ENCODE measurements around the gene GRIN3B. TPM values are rescaled to one million over a fixed set of nuclear protein-coding genes. Genes with fewer than 3 reads are reported as not detected.

GRIN3B gene
- total and polyA plus RNA-seq, 9 of the 15 experiments (the other 6 are each of a cell fraction or from before 2014, with no cell fraction given), result 0.06 to 0.95 (median 0.19) TPM; not detected in 6

DNA sequence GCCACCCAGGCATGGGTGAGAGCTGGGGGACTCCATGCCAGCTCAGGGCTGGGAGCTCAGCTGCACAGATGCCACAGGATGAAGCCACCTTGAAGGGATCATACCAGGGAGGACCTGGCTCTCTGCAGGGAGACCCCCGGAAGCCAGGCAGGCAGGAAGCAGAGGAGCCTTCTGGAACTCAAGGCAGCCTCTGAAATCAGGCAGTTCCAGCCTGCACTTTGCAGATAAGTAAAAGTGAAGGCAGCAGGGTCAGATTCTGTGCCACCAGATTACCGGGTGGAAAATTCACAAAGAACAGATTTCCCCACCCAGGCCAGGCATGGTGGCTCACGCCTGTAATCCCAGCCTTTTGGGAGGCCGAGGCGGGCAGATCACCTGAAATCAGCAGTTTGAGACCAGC lies 18.2 kb downstream of the GRIN3B start (continued):
- TF ChIP-seq MTA2 (IDR thresholded peaks at IDR 0.05; ENCODE audit: low read depth) (peak; percentile 55; the same call in 1 of the 2 replicates), ZBTB7A (IDR thresholded peaks at IDR 0.05; ENCODE audit: borderline replicate concordance, control insufficient read depth, low read depth, low read length) (peak; percentile 58; the same call in 1 of the 2 replicates), CREM (IDR thresholded peaks at IDR 0.05; ENCODE audit: low read depth) (0 out of 2 replicates have a peak, but pooled peaks have one; percentile 11), STAT5A (IDR thresholded peaks at IDR 0.05; ENCODE audit: borderline replicate concordance, low read length) (peak; percentile 48; the same call in 1 of the 2 replicates), RCOR1 (IDR thresholded peaks at IDR 0.05; ENCODE audit: borderline replicate concordance in 1 of 2, low read depth in 2 of 2, low read length in 2 of 2) (peak; percentile 91 to 98), CEBPG (CRISPR knock-in tag; IDR thresholded peaks at IDR 0.05) (no peak), CEBPG (tag; conservative IDR thresholded peaks at IDR 0.05 in 1 of 2, IDR thresholded peaks at IDR 0.05 in 1 of 2) (no peak), POLR2AphosphoS5 (IDR thresholded peaks at IDR 0.05; ENCODE audit: control insufficient read depth, insufficient read depth, low read depth, low read length) (peak; percentile 62; the same call in 1 of the 2 replicates), KLF16 (IDR thresholded peaks at IDR 0.05) (peak; percentile 49; the same call in 1 of the 2 replicates), HDAC1 (IDR thresholded peaks at IDR 0.05) (peak; percentile 43 to 95; a peak in 3 of 4 replicates), HDAC2 (IDR thresholded peaks at IDR 0.05) (peak; percentile 94), TCF3 (CRISPR knock-in tag; IDR thresholded peaks at IDR 0.05) (peak; percentile 86), PHB2 (IDR thresholded peaks at IDR 0.05; ENCODE audit: low read depth) (0 out of 2 replicates have a peak, but pooled peaks have one; percentile 41), NCOR1 (IDR thresholded peaks at IDR 0.05) (peak; percentile 74), NFIC (IDR thresholded peaks at IDR 0.05) (peak; percentile 40; the same call in 1 of the 2 replicates), MXI1 (IDR thresholded peaks at IDR 0.05; ENCODE audit: low read depth, low read length) (peak; percentile 9; the same call in 1 of the 2 replicates), ARID1B (IDR thresholded peaks at IDR 0.05) (peak; percentile 78), DPF2 (IDR thresholded peaks at IDR 0.05) (0 out of 2 replicates have a peak, but pooled peaks have one; percentile 35), EP300 (IDR thresholded peaks at IDR 0.05; ENCODE audit: low read length) (peak; percentile 54; the same call in 1 of the 2 replicates), SRSF3 (IDR thresholded peaks at IDR 0.05; ENCODE audit: insufficient read depth, low read length) (no peak), CXXC5 (CRISPR knock-in tag; IDR thresholded peaks at IDR 0.05) (0 out of 2 replicates have a peak, but pooled peaks have one; percentile 26), CBFA2T2 (conservative IDR thresholded peaks at IDR 0.05) (peak; percentile 85), ZFX (CRISPR knock-in tag; IDR thresholded peaks at IDR 0.05) (0 out of 2 replicates have a peak, but pooled peaks have one; percentile 24), PML (IDR thresholded peaks at IDR 0.05; ENCODE audit: low read length) (no peak), ZNF212 (CRISPR knock-in tag; IDR thresholded peaks at IDR 0.05) (no peak)
- TF ChIP-seq, protein P1, sequence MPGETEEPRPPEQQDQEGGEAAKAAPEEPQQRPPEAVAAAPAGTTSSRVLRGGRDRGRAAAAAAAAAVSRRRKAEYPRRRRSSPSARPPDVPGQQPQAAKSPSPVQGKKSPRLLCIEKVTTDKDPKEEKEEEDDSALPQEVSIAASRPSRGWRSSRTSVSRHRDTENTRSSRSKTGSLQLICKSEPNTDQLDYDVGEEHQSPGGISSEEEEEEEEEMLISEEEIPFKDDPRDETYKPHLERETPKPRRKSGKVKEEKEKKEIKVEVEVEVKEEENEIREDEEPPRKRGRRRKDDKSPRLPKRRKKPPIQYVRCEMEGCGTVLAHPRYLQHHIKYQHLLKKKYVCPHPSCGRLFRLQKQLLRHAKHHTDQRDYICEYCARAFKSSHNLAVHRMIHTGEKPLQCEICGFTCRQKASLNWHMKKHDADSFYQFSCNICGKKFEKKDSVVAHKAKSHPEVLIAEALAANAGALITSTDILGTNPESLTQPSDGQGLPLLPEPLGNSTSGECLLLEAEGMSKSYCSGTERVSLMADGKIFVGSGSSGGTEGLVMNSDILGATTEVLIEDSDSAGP (CRISPR knock-in tag; IDR thresholded peaks at IDR 0.05), result no peak
- TF ChIP-seq, protein P2, sequence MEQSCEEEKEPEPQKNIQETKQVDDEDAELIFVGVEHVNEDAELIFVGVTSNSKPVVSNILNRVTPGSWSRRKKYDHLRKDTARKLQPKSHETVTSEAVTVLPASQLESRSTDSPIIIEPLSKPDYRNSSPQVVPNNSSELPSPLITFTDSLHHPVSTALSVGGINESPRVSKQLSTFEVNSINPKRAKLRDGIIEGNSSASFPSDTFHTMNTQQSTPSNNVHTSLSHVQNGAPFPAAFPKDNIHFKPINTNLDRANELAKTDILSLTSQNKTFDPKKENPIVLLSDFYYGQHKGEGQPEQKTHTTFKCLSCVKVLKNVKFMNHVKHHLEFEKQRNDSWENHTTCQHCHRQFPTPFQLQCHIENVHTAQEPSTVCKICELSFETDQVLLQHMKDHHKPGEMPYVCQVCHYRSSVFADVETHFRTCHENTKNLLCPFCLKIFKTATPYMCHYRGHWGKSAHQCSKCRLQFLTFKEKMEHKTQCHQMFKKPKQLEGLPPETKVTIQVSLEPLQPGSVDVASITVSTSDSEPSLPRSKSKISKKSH (CRISPR knock-in tag; IDR thresholded peaks at IDR 0.05), result no peak
- TF ChIP-seq, protein P3, sequence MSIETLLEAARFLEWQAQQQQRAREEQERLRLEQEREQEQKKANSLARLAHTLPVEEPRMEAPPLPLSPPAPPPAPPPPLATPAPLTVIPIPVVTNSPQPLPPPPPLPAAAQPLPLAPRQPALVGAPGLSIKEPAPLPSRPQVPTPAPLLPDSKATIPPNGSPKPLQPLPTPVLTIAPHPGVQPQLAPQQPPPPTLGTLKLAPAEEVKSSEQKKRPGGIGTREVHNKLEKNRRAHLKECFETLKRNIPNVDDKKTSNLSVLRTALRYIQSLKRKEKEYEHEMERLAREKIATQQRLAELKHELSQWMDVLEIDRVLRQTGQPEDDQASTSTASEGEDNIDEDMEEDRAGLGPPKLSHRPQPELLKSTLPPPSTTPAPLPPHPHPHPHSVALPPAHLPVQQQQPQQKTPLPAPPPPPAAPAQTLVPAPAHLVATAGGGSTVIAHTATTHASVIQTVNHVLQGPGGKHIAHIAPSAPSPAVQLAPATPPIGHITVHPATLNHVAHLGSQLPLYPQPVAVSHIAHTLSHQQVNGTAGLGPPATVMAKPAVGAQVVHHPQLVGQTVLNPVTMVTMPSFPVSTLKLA (conservative IDR thresholded peaks at IDR 0.05), result peak in 1 of 2 experiments; percentile 51; a peak in 1 of 4 replicates

All from K562 (cell line).